Osteoblast (primary cell): ENCODE measurements around the gene COL27A1. TPM values are rescaled to one million over a fixed set of nuclear protein-coding genes. Genes with fewer than 3 reads are reported as not detected.

Experiments
- DNase-seq: peaks from one replicate; pipeline ENCODE4 v3.0.0; 2011; ENCODE audit warnings: low spot score, mixed read lengths; ENCODE audit not compliant: insufficient read length; ENCODE audit errors: missing footprints
- H2AFZ ChIP-seq: 2 replicates; pipeline ENCODE4 v1.6.0; 2011; ENCODE audit warnings: mild to moderate bottlenecking, low read length
- H3K27ac ChIP-seq: 2 replicates; pipeline ENCODE4 v1.5.1; 2011; ENCODE audit warnings: mild to moderate bottlenecking, low read depth, low read length, moderate library complexity
- H3K27me3 ChIP-seq: 2 replicates; pipeline ENCODE4 v1.6.0; 2012; ENCODE audit warnings: mild to moderate bottlenecking, control low read depth, inconsistent platforms, low read length, moderate library complexity; ENCODE audit not compliant: insufficient read depth
- H3K36me3 ChIP-seq: 2 replicates; pipeline ENCODE4 v1.5.1; 2011; ENCODE audit warnings: mild to moderate bottlenecking, low read length, control low read depth, moderate library complexity; ENCODE audit not compliant: insufficient read depth
- H3K4me1 ChIP-seq: 2 replicates; pipeline ENCODE4 v1.5.1; 2011; ENCODE audit warnings: mild to moderate bottlenecking, low read length, control low read depth, moderate library complexity; ENCODE audit not compliant: insufficient read depth
- H3K4me2 ChIP-seq: 2 replicates; pipeline ENCODE4 v1.6.0; 2011; ENCODE audit warnings: mild to moderate bottlenecking, low read length; ENCODE audit not compliant: insufficient read depth
- H3K4me3 ChIP-seq: fragments of 200-600 bp; sonication (generic); 3 replicates; pipeline ENCODE4 v1.5.1; 2012; ENCODE audit warnings: mild to moderate bottlenecking, low read length, inconsistent platforms; ENCODE audit not compliant: insufficient read depth
- H3K79me2 ChIP-seq: 2 replicates; pipeline ENCODE4 v1.6.0; 2012; ENCODE audit warnings: mild to moderate bottlenecking, low read length, control low read depth, inconsistent platforms; ENCODE audit not compliant: insufficient read depth
- H3K9me3 ChIP-seq: 2 replicates; pipeline ENCODE4 v1.5.1; 2011; ENCODE audit warnings: low read depth, low read length, control low read depth
- H4K20me1 ChIP-seq: 2 replicates; pipeline ENCODE4 v1.6.0; 2012; ENCODE audit warnings: mild to moderate bottlenecking, low read length, control low read depth; ENCODE audit not compliant: insufficient read depth
- CTCF ChIP-seq: IDR thresholded peaks from 2 replicates; pipeline ENCODE4 v1.5.1; 2011; ENCODE audit warnings: mild to moderate bottlenecking, low read depth, low read length, moderate library complexity; ENCODE audit errors: extremely low read depth
- total RNA-seq: library from RNA; depleted of rRNA; stranded (reverse); fragments of >200 nt; gene quantifications from 2 replicates; pipeline ENCODE4 v1.2.3, GENCODE V29; 2012

The COL27A1 gene
- total RNA-seq, 1 donor: 10.1 TPM

DNA sequence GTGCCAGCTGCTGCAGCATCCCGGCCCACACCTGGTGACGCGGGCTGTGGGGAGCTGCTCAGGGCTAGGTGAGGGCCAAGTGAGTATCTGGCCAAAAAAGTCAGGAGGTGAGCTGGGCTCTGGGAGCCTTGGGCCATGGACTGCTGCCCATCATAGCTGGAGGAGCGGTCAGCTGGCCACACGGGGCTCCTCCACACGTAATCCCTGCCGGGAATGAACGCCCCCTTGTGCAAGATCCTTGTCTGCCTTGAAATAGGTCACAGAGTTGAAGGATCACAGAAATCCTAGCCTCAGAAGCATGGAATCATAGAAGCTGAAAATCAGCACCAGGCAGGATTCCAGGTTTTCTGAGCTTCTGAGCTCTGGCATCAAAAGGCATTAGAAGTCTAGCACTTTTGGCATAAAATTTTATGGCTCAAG lies 16.8 kb upstream of the COL27A1 start:
- H4K20me1 ChIP-seq: no peaks in the 10 kb centered on the region
- TF ChIP-seq CTCF: no peak
- DNase-seq: no peak
- H3K27ac ChIP-seq: no peak overlapping the region
- no peaks in the 10 kb centered on the region for H3K36me3 ChIP-seq
- peaks cover 71% of the 10 kb centered on the region for H3K27me3 ChIP-seq
- no peak overlapping the region for H3K4me2 ChIP-seq
- H2AFZ ChIP-seq: no peak overlapping the region
- H3K9me3 ChIP-seq: no peaks in the 10 kb centered on the region
- no peak overlapping the region for H3K4me3 ChIP-seq
- H3K4me1 ChIP-seq: no peaks in the 10 kb centered on the region
- H3K79me2 ChIP-seq: no peaks in the 10 kb centered on the region

DNA sequence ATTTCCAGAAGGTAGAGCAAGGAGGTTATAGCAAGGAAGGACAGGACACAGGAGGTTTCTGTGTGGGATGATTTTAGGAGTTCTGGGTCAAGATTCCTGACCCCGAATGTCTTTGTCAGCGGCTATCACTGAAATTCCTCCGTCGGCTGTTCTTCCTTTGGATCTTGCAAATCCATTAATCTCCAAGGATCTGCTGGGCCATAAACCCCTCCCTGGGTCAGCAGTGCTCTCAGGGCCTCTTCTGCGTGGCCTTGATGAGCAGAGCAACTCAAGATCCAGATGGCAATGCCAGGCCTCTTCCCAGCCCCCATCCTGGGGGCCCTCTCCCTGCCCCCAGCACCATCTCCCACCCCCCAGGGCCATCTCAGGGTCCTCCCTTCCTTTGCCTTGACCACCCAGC lies 16.3 kb upstream of the COL27A1 start:
- H3K36me3 ChIP-seq: no peaks in the 10 kb centered on the region
- TF ChIP-seq CTCF: no peak
- H2AFZ ChIP-seq: no peak overlapping the region
- H3K9me3 ChIP-seq: no peaks in the 10 kb centered on the region
- H3K4me2 ChIP-seq: no peak overlapping the region
- no peak for DNase-seq
- no peaks in the 10 kb centered on the region for H4K20me1 ChIP-seq
- H3K79me2 ChIP-seq: no peaks in the 10 kb centered on the region
- peaks cover 74% of the 10 kb centered on the region for H3K27me3 ChIP-seq
- H3K27ac ChIP-seq: no peak overlapping the region
- H3K4me1 ChIP-seq: no peaks in the 10 kb centered on the region
- no peak overlapping the region for H3K4me3 ChIP-seq

DNA sequence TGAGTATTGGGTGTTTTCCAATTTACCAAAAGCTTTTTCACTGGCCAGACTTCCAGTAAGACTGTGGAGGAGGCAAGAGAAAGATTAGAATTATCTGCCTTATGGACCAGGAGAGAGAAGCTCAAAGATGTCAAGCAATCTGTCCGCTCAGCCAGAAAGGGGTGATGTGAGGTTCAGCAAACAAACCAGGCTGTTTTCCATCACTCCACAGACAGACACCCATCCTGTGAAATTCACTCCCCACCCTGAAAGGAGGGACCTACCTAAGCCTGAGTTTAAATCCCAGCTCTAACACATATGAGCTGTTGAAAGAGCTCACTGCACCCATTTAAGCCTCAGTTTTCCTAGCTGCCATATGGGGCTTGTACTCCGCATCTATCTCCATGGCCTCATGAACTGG lies 14.9 kb upstream of the COL27A1 start:
- H3K27me3 ChIP-seq: peaks cover 77% of the 10 kb centered on the region
- TF ChIP-seq CTCF: no peak

DNA sequence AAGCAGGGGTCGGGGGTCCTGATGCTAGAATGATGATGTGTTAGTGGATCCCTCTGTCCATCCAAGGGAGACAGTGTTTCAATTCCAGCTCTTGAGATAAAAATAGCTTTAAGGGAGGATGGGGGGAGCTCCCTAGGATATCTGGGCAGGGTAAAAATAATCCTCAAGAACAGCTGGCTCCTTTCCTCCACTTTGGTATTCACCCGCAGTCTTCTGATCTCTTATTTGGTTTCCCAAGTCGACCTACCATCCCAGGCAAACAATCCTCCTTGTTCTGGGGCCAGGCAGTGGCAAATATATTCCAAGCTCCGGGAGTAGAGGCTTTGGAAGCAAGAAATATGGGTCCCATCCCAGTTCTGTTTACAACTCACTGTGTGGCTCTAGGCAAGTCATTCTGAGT lies 14.5 kb upstream of the COL27A1 start:
- Histone ChIP-seq H3K4me2 (no peak overlapping the region), H2AFZ (no peak overlapping the region)

More for the DNA sequence above, 14.9 kb upstream of the COL27A1 start:
- Histone ChIP-seq H3K9me3 (no peaks in the 10 kb centered on the region), H2AFZ (no peak overlapping the region), H4K20me1 (no peaks in the 10 kb centered on the region), H3K4me3 (no peak overlapping the region), H3K36me3 (no peaks in the 10 kb centered on the region), H3K27ac (no peak overlapping the region), H3K4me2 (no peak overlapping the region), H3K79me2 (no peaks in the 10 kb centered on the region), H3K4me1 (no peaks in the 10 kb centered on the region)
- no peak for DNase-seq

More for the DNA sequence above, 14.5 kb upstream of the COL27A1 start:
- no peak for DNase-seq
- Histone ChIP-seq H3K36me3 (no peaks in the 10 kb centered on the region), H4K20me1 (no peaks in the 10 kb centered on the region), H3K27ac (no peak overlapping the region), H3K79me2 (no peaks in the 10 kb centered on the region), H3K27me3 (peaks cover 78% of the 10 kb centered on the region), H3K4me1 (no peaks in the 10 kb centered on the region), H3K9me3 (no peaks in the 10 kb centered on the region), H3K4me3 (no peak overlapping the region)
- TF ChIP-seq CTCF: no peak
